22Rv1 (cell line): ENCODE results near the gene GPC1.

ENCODE experiments used
- H3K27ac ChIP-seq: fragments of 450-650 bp; 2 replicates; pipeline ENCODE4 v1.5.1; 2017
- CTCF ChIP-seq: fragments of 450-650 bp; IDR thresholded peaks from 2 replicates; pipeline ENCODE4 v1.5.1; 2017; ENCODE audit warnings: mild to moderate bottlenecking
- ZFX ChIP-seq: fragments of 450-650 bp; IDR thresholded peaks from 2 replicates; pipeline ENCODE4 v1.6.1; 2017; ENCODE audit warnings: antibody characterized with exemption, borderline replicate concordance

Gene GPC1

GRCh38 chr2:240505910-240506309, 70.4 kb downstream of the GPC1 start:
- no peak for TF ChIP-seq ZFX
- no peak for TF ChIP-seq CTCF
- H3K27ac ChIP-seq, result no peak overlapping the region

GRCh38 chr2:240506406-240507059, 71.1 kb downstream of the GPC1 start:
- no peak overlapping the region for H3K27ac ChIP-seq
- no peak for TF ChIP-seq CTCF
- TF ChIP-seq ZFX, result no peak

GRCh38 chr2:240507060-240507777, 71.8 kb downstream of the GPC1 start:
- no peak overlapping the region for H3K27ac ChIP-seq
- TF ChIP-seq CTCF (no peak), ZFX (no peak)

- no peak for TF ChIP-seq ZFX
- no peak for TF ChIP-seq CTCF
- H3K27ac ChIP-seq, result no peak overlapping the region
Measured at GRCh38 chr2:240507778-240508251, 72.4 kb downstream of the GPC1 start.

GRCh38 chr2:240508832-240509545, 73.5 kb downstream of the GPC1 start:
- TF ChIP-seq ZFX (no peak), CTCF (no peak)
- H3K27ac ChIP-seq, result no peak overlapping the region

- H3K27ac ChIP-seq, result no peak overlapping the region
- no peak for TF ChIP-seq CTCF
- no peak for TF ChIP-seq ZFX
Measured at GRCh38 chr2:240509667-240510512, 74.4 kb downstream of the GPC1 start.
